ENCODE data around the gene LRRC4.

- no peak for TF ChIP-seq CTCF (IDR thresholded peaks at IDR 0.05 in 8 of 11, conservative IDR thresholded peaks at IDR 0.05 in 3 of 11)
- no peak for TF ChIP-seq POLR2AphosphoS5 (IDR thresholded peaks at IDR 0.05)
These were observed 23.3 kb upstream of the LRRC4 start for GRCh38 chr7:128054511-128054910.

Data from spleen (tissue), 7 donors.